Stomach smooth muscle (tissue), 2 donors: Measurements from ENCODE around the gene SLC38A3.

Experiments used
- H3K27ac ChIP-seq: one replicate; pipeline ENCODE4 v1.7.0; 2013; ENCODE audit warnings: mild to moderate bottlenecking, low read length, inconsistent platforms
- H3K27me3 ChIP-seq, 2 donors: one replicate each; pipeline ENCODE4 v1.7.0; 2013; ENCODE audit warnings: low read length in 2 of 2; ENCODE audit not compliant: insufficient read depth in 2 of 2, control insufficient read depth in 1 of 2
- H3K36me3 ChIP-seq, 2 donors: one replicate each; pipeline ENCODE4 v1.7.0; 2013; ENCODE audit warnings: low read length in 2 of 2; ENCODE audit not compliant: control insufficient read depth in 2 of 2, insufficient read depth in 2 of 2
- H3K4me1 ChIP-seq: one replicate; pipeline ENCODE4 v1.7.0; 2013; ENCODE audit warnings: low read length; ENCODE audit not compliant: control insufficient read depth, insufficient read depth
- H3K4me3 ChIP-seq, 2 donors: one replicate each; pipeline ENCODE4 v1.7.0; 2013; ENCODE audit warnings: low read length in 2 of 2
- H3K9ac ChIP-seq, 2 donors: one replicate each; pipeline ENCODE4 v1.7.0; 2013; ENCODE audit warnings: low read length in 2 of 2, mild to moderate bottlenecking in 1 of 2
- H3K9me3 ChIP-seq, 2 donors: one replicate each; pipeline ENCODE4 v1.7.0; 2013; ENCODE audit warnings: low read length in 2 of 2; ENCODE audit not compliant: control insufficient read depth in 2 of 2
- donor health status: healthy.
- donor health status: Pancreatic carcinoma.

SLC38A3 gene

DNA sequence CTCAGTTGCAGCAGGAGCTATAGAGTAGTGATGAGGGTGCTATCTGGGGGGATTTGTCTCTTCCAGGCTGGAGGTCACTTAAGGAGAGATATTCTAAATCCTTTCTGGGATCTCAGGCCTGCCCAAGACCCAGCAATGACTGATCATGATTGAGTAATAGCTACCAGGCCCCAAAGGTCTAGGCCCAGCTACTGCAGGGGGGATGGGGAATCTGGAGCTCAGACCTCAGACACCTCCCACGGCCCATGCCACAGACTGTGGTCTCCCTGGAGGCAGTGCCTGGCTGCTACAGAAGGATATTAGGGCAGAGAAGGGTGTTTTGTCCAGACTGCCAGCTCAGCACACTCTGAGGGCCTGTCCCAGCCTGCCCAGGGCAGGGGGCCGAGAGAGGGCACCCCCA, 6.9 kb downstream of the SLC38A3 start:
- Histone ChIP-seq H3K36me3 (no peaks in the 10 kb centered on the region), H3K4me1 (no peaks in the 10 kb centered on the region), H3K27ac (no peak overlapping the region), H3K9me3 (no peaks in the 10 kb centered on the region), H3K27me3 (no peaks in the 10 kb centered on the region), H3K4me3 (no peak overlapping the region), H3K9ac (no peak overlapping the region)

DNA sequence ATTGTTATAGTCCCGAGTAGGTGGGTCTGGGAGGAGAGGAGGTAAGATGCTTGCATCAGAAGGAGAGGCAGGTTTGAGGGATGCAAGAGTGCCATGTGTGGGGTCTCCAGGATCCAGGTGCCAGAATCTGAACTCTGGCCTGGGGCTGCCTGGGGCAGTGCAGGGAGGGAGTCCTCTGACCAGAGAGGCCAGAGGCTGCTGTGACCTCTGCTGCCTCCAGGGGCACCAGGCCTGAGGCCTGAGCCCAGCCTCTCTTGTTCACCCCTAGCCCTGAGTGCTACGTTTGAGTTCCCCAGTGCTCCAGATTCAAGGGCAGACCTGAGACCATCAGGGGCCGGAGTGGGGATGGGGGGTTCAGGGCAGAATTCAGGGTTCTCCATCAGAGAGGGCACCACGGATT, 7.4 kb downstream of the SLC38A3 start:
- Histone ChIP-seq H3K4me3 (no peak overlapping the region), H3K27ac (no peak overlapping the region), H3K4me1 (no peaks in the 10 kb centered on the region), H3K9me3 (no peaks in the 10 kb centered on the region), H3K36me3 (no peaks in the 10 kb centered on the region), H3K9ac (no peak overlapping the region), H3K27me3 (no peaks in the 10 kb centered on the region)

DNA sequence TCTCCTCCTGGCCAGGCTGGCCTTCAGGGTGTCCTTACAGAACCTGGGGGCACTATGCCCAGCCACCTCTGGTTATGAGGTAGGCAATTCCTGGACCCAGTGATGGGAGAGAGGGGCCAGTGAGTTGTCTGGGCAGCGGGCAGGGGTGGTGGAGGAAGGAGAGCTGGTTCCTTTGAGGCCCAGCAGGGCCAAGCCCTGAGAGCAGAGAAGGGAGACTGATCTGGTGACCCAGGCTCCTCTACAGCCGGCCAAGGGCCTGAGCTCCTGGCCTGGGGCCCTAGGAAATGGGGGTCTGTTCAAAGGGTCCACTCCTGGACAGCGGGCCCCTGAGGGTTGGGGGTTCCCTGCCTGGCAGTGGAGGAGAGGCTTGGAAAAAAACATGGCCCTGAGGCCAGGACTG, 7.9 kb downstream of the SLC38A3 start:
- H3K27me3 ChIP-seq, result no peaks in the 10 kb centered on the region
- no peak overlapping the region for H3K4me3 ChIP-seq
- no peaks in the 10 kb centered on the region for H3K36me3 ChIP-seq
- no peak overlapping the region for H3K27ac ChIP-seq
- H3K9ac ChIP-seq, result no peak overlapping the region
- H3K9me3 ChIP-seq, result no peaks in the 10 kb centered on the region
- H3K4me1 ChIP-seq, result no peaks in the 10 kb centered on the region

DNA sequence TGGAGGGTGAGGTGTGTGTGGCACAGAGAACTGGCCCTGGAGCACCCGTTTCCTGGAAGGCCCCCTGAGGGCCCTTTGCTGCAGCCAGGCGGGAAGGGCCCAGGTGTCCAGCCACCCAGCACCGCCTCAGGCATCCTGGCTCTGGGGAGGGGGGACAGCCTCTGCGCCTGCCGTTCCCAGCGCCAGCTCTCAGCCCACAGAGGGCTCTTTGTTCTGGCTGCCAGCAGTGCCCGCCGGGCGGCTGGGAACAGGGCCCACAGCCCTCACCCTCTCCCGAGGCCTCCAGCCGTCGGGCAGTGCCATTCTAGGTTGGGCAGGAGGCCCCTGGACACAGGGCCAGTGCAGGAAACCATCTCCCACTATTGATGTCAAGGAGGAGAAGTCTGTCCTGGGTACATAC, 8.3 kb downstream of the SLC38A3 start:
- Histone ChIP-seq H3K27ac (no peak overlapping the region), H3K4me1 (no peaks in the 10 kb centered on the region), H3K36me3 (no peaks in the 10 kb centered on the region), H3K9me3 (no peaks in the 10 kb centered on the region), H3K4me3 (no peak overlapping the region), H3K27me3 (no peaks in the 10 kb centered on the region), H3K9ac (no peak overlapping the region)

DNA sequence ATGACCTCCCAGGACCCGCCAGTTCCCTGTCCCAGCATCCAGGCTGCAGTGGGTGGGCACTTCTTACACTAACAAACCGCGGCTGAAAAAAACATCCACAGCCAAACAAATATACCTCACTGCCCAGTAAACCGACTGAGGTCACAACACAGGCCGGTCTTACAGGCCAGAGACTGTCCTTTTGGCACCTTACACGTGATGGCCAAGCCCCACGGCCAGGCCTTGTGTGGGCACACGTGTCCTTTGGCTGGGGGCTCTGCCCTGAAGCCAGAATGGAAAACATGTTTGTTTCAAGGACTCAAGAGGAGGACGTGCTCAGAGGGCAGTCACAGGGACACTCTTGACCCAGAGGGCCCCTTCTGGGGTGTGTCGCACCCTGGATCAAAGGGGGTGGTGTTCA, 9.8 kb downstream of the SLC38A3 start:
- no peak overlapping the region for H3K9ac ChIP-seq
- H3K4me1 ChIP-seq, result no peaks in the 10 kb centered on the region
- H3K36me3 ChIP-seq, result no peaks in the 10 kb centered on the region
- no peak overlapping the region for H3K4me3 ChIP-seq
- no peak overlapping the region for H3K27ac ChIP-seq
- no peaks in the 10 kb centered on the region for H3K27me3 ChIP-seq
- no peaks in the 10 kb centered on the region for H3K9me3 ChIP-seq

DNA sequence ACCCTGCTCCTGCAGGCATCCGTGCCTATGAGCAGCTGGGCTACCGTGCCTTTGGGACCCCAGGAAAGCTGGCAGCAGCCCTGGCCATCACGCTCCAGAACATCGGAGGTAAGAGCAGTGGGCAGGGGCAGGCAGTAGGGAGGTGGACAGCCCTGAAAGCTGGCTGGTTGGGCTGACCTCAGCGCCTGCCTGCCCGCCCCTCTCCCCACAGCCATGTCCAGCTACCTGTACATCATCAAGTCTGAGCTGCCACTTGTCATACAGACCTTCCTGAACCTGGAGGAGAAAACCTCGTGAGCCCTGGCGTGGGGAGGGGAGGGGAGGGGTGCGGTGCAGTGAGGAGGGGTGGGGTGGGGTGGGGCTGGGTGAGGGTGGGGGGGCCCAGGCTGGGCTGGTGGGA, 10.5 kb downstream of the SLC38A3 start:
- Histone ChIP-seq H3K9me3 (no peaks in the 10 kb centered on the region), H3K9ac (no peak overlapping the region), H3K27ac (no peak overlapping the region), H3K36me3 (no peaks in the 10 kb centered on the region), H3K27me3 (no peaks in the 10 kb centered on the region), H3K4me1 (no peaks in the 10 kb centered on the region), H3K4me3 (no peak overlapping the region)

DNA sequence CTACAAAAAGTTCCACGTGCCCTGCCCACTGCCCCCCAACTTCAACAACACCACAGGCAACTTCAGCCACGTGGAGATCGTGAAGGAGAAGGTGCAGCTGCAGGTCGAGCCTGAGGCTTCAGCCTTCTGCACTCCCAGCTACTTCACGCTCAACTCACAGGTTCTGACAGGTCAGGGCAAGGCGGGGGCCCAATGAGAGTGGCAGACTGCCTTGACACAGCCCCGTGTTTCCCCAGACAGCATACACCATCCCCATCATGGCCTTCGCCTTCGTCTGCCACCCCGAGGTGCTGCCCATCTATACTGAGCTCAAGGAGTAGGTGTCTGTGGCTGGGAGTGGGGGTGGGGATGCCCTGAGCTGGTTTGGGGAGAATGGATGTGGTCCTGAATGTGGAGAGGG, 12.6 kb downstream of the SLC38A3 start:
- Histone ChIP-seq H3K9me3 (no peaks in the 10 kb centered on the region), H3K27ac (no peak overlapping the region), H3K9ac (no peak overlapping the region), H3K4me3 (no peak overlapping the region), H3K36me3 (no peaks in the 10 kb centered on the region), H3K27me3 (peaks cover 2 to 4% of the 10 kb centered on the region in 2 donors), H3K4me1 (no peaks in the 10 kb centered on the region)

DNA sequence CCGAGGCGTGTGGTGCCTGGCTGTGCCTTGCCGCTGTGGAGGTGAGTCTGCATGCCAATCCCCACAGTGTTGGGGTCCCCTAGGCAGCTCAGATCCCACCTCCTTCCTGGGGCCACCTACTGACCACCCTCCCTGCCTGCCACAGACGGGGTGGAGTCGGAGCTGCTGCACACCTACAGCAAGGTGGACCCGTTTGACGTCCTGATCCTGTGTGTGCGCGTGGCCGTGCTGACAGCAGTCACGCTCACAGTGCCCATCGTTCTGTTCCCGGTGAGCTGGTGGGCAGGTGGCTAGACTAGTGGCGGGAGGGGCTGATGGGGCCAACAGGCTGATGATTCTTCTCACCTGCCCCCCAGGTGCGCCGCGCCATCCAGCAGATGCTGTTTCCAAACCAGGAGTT, 13.4 kb downstream of the SLC38A3 start:
- Histone ChIP-seq H3K4me3 (no peak overlapping the region), H3K4me1 (no peaks in the 10 kb centered on the region), H3K36me3 (no peaks in the 10 kb centered on the region), H3K27me3 (peaks cover 2 to 4% of the 10 kb centered on the region in 2 donors), H3K9ac (no peak overlapping the region), H3K27ac (no peak overlapping the region), H3K9me3 (no peaks in the 10 kb centered on the region)

DNA sequence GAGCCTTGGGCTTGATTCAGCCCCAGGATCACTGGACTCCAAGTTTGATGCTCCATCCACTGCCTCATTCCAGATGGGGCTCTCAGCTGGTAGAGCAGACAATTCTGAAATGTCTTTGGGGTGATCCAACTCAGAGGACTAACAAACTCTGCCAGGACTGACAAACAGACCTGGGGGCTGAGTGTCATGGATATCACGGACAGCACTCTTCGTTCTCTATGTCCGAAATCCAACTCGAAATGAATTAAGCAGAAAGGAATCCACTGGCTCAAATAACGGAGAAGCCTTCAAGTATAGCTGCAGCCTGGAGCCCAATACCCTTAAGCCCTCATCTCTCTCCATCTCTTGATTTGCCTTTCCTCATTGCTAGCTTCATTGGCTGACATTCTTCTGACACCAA, 14.2 kb downstream of the SLC38A3 start:
- Histone ChIP-seq H3K36me3 (no peaks in the 10 kb centered on the region), H3K27me3 (peaks cover 2 to 4% of the 10 kb centered on the region in 2 donors), H3K4me1 (no peaks in the 10 kb centered on the region), H3K4me3 (no peak overlapping the region), H3K27ac (no peak overlapping the region), H3K9me3 (no peaks in the 10 kb centered on the region), H3K9ac (no peak overlapping the region)

DNA sequence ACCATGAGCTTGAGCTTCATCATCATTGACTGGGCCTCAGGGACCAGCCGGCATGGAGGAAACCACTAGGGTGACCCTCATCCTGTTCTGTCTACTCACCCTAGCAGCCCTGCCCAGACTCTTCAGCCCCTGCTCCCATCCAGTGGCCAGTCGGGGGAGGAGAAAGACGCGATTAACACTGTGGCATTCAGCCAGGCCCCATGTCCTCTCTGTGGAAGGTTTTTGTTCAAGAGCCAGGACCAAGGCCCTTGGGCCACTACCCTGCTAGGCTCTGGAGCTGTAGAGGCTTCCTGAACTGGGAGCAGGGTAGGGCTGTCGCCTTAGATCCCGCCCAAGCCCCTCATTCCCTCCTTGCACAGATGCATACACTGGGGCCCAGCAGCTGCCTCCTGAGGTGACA, 15.0 kb downstream of the SLC38A3 start:
- Histone ChIP-seq H3K36me3 (no peaks in the 10 kb centered on the region), H3K9ac (no peak overlapping the region), H3K27me3 (peaks cover 2 to 4% of the 10 kb centered on the region in 2 donors), H3K27ac (no peak overlapping the region), H3K4me1 (no peaks in the 10 kb centered on the region), H3K9me3 (no peaks in the 10 kb centered on the region), H3K4me3 (no peak overlapping the region)

DNA sequence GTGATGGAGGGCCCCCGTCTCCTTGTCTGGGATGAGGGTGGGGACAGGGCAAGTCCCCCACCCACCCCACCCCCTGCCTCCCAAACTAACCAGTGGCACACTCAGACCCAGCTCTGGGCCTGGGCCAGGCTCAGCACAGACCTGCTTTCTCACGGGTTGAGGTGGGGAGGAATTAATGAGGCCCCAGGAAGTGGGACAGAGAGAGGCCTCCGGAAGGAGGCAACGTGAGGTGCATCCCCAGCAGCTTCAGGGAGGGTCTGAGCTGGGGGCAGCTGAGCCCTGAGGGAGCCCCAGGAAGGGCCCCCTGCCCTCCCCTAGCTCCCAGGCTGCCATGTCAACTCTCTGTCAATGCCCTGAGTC, 16.0 kb downstream of the SLC38A3 start:
- Histone ChIP-seq H3K9me3 (no peaks in the 10 kb centered on the region), H3K4me1 (peaks cover 2% of the 10 kb centered on the region), H3K9ac (no peak overlapping the region), H3K36me3 (no peaks in the 10 kb centered on the region), H3K4me3 (no peak overlapping the region), H3K27ac (no peak overlapping the region), H3K27me3 (peaks cover 2 to 4% of the 10 kb centered on the region in 2 donors)
